Lung (tissue), 12 donors: Measurements from ENCODE around the gene MRRF. TPM values are rescaled to one million over a fixed set of nuclear protein-coding genes. Genes with fewer than 3 reads are reported as not detected.
A peak's percentile ranks its signal among the peaks of the same experiment; 100 is the strongest.

Source experiments
- ATAC-seq: fragments of 200-7000 bp; cut with Tn5 transposase; one replicate; pipeline ENCODE4 v1.9.1; 2020; ENCODE audit warnings: moderate number of reproducible peaks; ENCODE audit not compliant: insufficient read depth, low FRiP score
- DNase-seq, 3 donors: peaks; one replicate each; pipeline ENCODE4 v3.0.0-alpha.2; 2013 to 2017
- H3K27ac ChIP-seq, 2 donors: one replicate each; pipeline ENCODE4 v1.5.1; 2013; ENCODE audit warnings: mild to moderate bottlenecking in 2 of 2, moderate library complexity in 2 of 2, control low read depth in 1 of 2, inconsistent platforms in 1 of 2, low read depth in 1 of 2, low read length in 1 of 2
- H3K27me3 ChIP-seq, 3 donors: one replicate each; pipeline ENCODE4 v1.5.1; 2013; ENCODE audit warnings: low read length in 2 of 3; ENCODE audit not compliant: control insufficient read depth in 3 of 3, insufficient read depth in 3 of 3
- H3K36me3 ChIP-seq, 4 donors: one replicate each; pipeline ENCODE4 v1.5.1; 2013; ENCODE audit warnings: low read length in 4 of 4, mild to moderate bottlenecking in 1 of 4, moderate library complexity in 1 of 4; ENCODE audit not compliant: control insufficient read depth in 4 of 4, insufficient read depth in 4 of 4
- H3K4me1 ChIP-seq, 5 donors: one replicate each; pipeline ENCODE4 v1.5.1; 2013; ENCODE audit warnings: low read length in 5 of 5, mild to moderate bottlenecking in 2 of 5, moderate library complexity in 1 of 5; ENCODE audit not compliant: control insufficient read depth in 5 of 5, insufficient read depth in 5 of 5
- H3K4me3 ChIP-seq: one replicate; pipeline ENCODE4 v1.5.1; 2013; ENCODE audit warnings: mild to moderate bottlenecking, control low read depth, moderate library complexity
- H3K9ac ChIP-seq, 2 donors: one replicate each; pipeline ENCODE4 v1.5.1; 2013; ENCODE audit warnings: low read length in 2 of 2, control low read depth in 1 of 2; ENCODE audit not compliant: insufficient read depth in 1 of 2
- H3K9me3 ChIP-seq, 4 donors: one replicate each; pipeline ENCODE4 v1.5.1; 2013; ENCODE audit warnings: low read length in 3 of 4, mild to moderate bottlenecking in 1 of 4, moderate library complexity in 1 of 4; ENCODE audit not compliant: control insufficient read depth in 4 of 4, insufficient read depth in 3 of 4
- CTCF ChIP-seq: IDR thresholded peaks from 2 replicates; pipeline ENCODE4 v1.5.1; 2012; ENCODE audit warnings: mild to moderate bottlenecking; ENCODE audit errors: control extremely low read depth, extremely low read depth
- WGBS, 2 donors: extraction: QIAGEN DNeasy Blood & Tissue Kit; methylation state at CpG; one replicate each; pipeline ENCODE4 v1.1.7; 2013; 5-methylcytosine and 5-hydroxymethylcytosine counted together
- polyA plus RNA-seq, 2 donors: library from polyadenylated mRNA; stranded (reverse); fragments of 200-250 nt; gene quantifications; one replicate each; pipeline ENCODE4 v1.2.1, GENCODE V29; 2013
- total RNA-seq, 2 donors: library from RNA; depleted of rRNA in 1 of 2; stranded (reverse); fragments of >200 nt in 1 of 2; gene quantifications; one replicate each; pipeline ENCODE4 v1.2.1, GENCODE V29; 2014 to 2021
- donor health status: control.
- donor health status: control.
- donor health status: Bipolar disorder and iron deficiency.
- donor health status: healthy.
- donor health status: DM: yes; HTN: yes; CAD: no.

Gene MRRF
- total and polyA plus RNA-seq, 4 donors = 22.3 to 43.9 (median 31.1) TPM

GRCh38 chr9:122221183-122221811 is 43.4 kb upstream of the MRRF start:
- WGBS, 2 donors = 28 to 29% methylated on average over 27 of the region's 27 CpGs
- no peak overlapping the region for H3K9ac ChIP-seq
- no peak overlapping the region for H3K4me3 ChIP-seq
- no peaks in the 10 kb centered on the region for H3K36me3 ChIP-seq
- DNase-seq = peak; percentile 60 to 72 (median 65)
- H3K27ac ChIP-seq = no peak overlapping the region
- ATAC-seq = no peak
- no peak for TF ChIP-seq CTCF
- peaks cover 0 to 6% (median 0%) of the 10 kb centered on the region in 4 donors for H3K9me3 ChIP-seq
- peaks cover 0 to 95% (median 88%) of the 10 kb centered on the region in 3 donors for H3K27me3 ChIP-seq
- peaks cover 0 to 21% (median 8%) of the 10 kb centered on the region in 5 donors for H3K4me1 ChIP-seq

GRCh38 chr9:122222791-122223190 is 41.9 kb upstream of the MRRF start:
- Histone ChIP-seq H3K27ac (no peak overlapping the region), H3K27me3 (peaks cover 0 to 95% (median 88%) of the 10 kb centered on the region in 3 donors), H3K9ac (no peak overlapping the region), H3K4me3 (no peak overlapping the region), H3K36me3 (no peaks in the 10 kb centered on the region), H3K9me3 (peaks cover 0 to 5% (median 0%) of the 10 kb centered on the region in 4 donors), H3K4me1 (peaks cover 0 to 21% (median 12%) of the 10 kb centered on the region in 5 donors)
- no peak for TF ChIP-seq CTCF
- WGBS, 2 donors = 19 to 27% methylated on average over 5 of the region's 5 CpGs
- DNase-seq (no peak), ATAC-seq (no peak)

GRCh38 chr9:122223435-122223834 is 41.2 kb upstream of the MRRF start:
- Histone ChIP-seq H3K27me3 (peaks cover 0 to 94% (median 82%) of the 10 kb centered on the region in 3 donors), H3K4me1 (peaks cover 0 to 25% (median 12%) of the 10 kb centered on the region in 5 donors), H3K9me3 (peaks cover 0 to 5% (median 0%) of the 10 kb centered on the region in 4 donors), H3K4me3 (no peak overlapping the region), H3K9ac (no peak overlapping the region), H3K36me3 (no peaks in the 10 kb centered on the region), H3K27ac (no peak overlapping the region)
- no peak for ATAC-seq
- DNase-seq = no peak
- no peak for TF ChIP-seq CTCF
- 83 to 86% methylated on average over 5 of the region's 5 CpGs for WGBS, 2 donors
